Inflammatory macrophage treated with lipopolysaccharide for 4 hours (primary cell): ENCODE data around the gene PRKCG.

ENCODE experiments used
- DNase-seq: peaks from one replicate; pipeline ENCODE4 v3.0.0-alpha.2; 2020

The PRKCG gene

GRCh38 chr19:53872762-53873161 lies 9.2 kb upstream of the PRKCG start:
- DNase-seq: no peak

DNA sequence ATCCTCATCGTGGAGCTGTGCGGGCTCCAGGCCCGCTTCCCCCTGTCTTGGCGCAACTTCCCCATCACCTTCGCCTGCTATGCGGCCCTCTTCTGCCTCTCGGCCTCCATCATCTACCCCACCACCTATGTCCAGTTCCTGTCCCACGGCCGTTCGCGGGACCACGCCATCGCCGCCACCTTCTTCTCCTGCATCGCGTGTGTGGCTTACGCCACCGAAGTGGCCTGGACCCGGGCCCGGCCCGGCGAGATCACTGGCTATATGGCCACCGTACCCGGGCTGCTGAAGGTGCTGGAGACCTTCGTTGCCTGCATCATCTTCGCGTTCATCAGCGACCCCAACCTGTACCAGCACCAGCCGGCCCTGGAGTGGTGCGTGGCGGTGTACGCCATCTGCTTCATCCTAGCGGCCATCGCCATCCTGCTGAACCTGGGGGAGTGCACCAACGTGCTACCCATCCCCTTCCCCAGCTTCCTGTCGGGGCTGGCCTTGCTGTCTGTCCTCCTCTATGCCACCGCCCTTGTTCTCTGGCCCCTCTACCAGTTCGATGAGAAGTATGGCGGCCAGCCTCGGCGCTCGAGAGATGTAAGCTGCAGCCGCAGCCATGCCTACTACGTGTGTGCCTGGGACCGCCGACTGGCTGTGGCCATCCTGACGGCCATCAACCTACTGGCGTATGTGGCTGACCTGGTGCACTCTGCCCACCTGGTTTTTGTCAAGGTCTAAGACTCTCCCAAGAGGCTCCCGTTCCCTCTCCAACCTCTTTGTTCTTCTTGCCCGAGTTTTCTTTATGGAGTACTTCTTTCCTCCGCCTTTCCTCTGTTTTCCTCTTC lies 8.0 kb upstream of the PRKCG start:
- no peak for DNase-seq

GRCh38 chr19:53874606-53874990 lies 7.4 kb upstream of the PRKCG start:
- DNase-seq: no peak

DNA sequence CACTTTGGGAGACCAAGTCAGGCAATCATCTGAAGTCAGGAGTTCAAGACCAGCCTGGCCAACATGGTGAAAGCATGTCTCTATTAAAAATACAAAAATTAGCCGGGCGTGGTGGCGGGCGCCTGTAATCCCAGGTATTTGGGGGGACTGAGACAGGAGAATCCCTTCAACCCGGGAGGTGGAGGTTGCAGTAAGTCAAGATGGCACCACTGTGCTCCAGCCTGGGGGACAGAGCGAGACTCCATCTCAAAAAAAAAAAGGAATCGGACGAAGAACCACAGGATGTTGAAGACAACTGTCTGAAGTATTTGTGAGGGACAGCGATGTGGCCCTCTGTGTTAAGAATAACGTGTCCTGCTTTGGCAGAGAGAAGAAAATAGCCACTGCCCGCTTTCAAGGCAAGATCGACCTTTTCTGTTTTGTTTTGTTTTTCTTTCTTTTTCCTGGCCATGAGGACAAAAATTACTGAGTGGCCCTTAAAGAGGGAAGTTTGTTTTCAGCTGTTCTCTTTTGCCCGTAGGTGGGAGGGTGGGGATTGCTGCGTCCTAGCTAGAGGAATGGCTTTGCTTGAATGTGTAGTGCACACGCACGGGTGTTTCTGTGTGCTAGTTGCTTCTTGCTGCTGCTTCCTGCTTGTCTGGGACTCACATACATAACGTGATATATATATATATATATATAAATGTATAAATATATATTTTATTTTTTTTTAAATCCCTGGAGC lies 6.2 kb upstream of the PRKCG start:
- DNase-seq: peak; percentile 69

GRCh38 chr19:53876651-53877224 lies 5.3 kb upstream of the PRKCG start:
- DNase-seq: no peak

- peak; percentile 24 for DNase-seq
Measured at GRCh38 chr19:53877361-53877766, 4.6 kb upstream of the PRKCG start.

GRCh38 chr19:53878776-53879139 lies 3.2 kb upstream of the PRKCG start:
- no peak for DNase-seq

GRCh38 chr19:53879140-53880081 lies 2.6 kb upstream of the PRKCG start:
- peak; percentile 83 for DNase-seq

DNA sequence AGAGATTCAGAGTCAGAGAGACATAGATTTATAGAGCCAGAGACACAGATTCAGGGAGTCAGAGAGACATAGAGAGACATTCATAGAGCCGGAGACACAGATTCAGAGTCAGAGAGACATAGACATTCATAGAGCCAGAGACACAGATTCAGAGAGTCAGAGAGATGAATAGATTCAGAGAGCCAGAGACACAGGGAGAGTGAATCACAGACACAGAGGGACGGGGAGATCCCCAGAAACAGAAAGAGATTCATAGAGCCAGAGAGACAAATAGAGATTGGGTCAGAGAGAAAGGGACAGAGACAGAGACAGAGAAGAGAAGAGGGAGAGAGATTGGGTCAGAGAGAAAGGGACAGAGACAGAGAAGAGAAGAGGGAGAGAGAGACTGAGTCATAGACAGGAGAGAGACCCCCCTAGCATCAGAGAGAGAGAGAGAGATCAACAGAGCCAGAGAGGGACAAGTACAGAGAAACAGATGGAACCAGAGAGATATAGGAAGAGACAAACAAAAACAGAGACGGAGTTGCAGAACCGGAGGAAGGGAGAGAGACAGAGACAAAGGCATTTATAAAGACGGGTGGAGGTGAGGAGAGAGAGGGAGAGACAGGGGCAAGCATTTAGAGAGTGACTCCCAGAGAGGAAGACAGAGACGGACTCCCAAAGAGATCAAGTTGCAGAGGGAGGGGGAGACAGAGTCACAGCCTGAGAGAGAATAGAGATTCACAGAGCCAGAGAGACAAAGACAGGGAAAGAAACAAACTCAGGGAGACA lies 1.1 kb upstream of the PRKCG start:
- DNase-seq: peak; percentile 32

GRCh38 chr19:53882391-53883050 lies 524 bp downstream of the PRKCG start:
- no peak for DNase-seq

- no peak for DNase-seq
Measured at GRCh38 chr19:53883231-53883661, 1.2 kb downstream of the PRKCG start.

DNA sequence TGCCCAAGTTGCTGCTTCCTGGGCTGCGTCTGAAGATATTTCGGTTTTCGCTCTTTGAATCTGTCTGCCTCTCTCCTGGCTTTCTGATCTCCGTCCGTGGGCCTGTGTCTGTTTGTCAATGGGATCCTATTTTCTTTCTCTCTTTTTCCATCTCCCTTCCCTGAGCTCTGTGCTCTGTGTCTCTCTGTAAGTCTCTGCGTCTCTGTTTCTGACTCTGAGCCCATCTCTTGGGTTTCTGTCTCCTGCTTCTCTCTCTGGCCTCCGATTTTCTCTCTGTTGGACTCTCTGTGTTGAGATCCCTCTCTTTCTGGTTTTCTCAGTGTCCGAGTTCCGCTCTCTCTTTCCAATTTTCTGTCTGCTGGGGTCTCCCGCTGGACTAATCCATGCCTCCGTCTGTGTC lies 1.7 kb downstream of the PRKCG start:
- no peak for DNase-seq

- no peak for DNase-seq
Measured at GRCh38 chr19:53884256-53884655, 2.3 kb downstream of the PRKCG start.

DNA sequence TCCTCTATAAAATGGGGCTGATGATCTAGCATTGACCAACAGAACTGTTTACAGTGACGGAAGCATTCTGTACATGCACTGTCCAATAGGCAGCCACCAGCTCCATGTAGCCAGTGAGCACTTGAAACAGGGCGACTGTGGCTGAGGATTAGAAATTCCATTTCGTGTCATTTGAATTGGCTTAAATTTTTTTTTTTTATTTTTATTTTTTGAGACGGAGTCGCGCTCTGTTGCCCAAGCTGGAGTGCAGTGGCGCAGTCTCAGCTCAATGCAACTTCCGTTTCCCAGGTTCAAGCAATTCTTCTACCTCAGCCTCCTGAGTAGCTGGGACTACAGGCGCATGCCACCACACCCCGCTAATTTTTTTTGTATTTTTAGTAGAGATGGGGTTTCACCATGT lies 3.0 kb downstream of the PRKCG start:
- DNase-seq: no peak

DNA sequence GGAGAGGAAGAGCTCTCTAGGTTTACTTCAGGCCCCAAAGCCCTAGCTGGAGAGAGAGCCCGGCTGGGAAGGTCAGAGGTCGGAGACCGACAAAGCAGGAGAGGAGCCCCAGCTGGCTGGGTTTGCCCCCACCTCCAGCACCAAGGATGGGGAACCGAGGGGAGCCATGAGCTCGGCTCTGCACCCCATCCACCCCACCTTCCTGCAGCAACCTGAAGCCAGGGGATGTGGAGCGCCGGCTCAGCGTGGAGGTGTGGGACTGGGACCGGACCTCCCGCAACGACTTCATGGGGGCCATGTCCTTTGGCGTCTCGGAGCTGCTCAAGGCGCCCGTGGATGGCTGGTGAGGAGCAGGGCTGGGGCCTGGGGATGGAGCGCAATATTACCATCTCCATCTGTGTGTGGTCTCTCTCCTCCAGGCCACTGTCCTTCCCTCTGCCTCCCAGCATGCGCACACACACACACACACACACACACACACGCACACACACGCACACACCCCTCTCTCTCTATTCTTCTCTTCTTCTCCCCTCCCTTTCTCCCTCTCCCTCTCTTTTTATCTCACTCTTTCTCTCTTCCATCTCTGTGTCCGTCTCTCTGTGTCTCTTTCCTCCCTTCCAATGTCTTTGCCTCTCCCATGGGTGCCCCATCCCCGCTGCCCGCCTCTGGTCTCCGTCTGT lies 10.4 kb downstream of the PRKCG start:
- no peak for DNase-seq

- DNase-seq: no peak
Measured at GRCh38 chr19:53892981-53893325, 11.0 kb downstream of the PRKCG start.

DNA sequence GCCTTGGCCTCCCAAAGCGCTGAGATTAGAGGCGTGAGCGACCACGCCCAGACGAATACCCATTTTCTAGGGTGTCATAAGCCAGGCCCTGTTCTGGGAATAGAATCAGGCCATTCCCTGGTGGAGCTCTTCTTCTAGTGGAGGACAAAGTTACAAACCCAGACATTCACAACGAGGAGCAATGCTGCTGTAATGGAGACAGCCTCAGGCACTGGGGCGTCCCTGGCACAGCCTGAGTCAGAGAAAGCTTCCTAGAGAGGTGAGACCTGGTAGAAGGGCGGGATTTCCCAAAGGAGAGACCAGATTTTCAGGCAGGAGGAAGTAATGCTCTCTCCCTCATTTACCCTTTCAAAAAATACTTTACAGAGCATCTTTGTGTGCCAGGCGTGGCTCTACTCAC lies 12.7 kb downstream of the PRKCG start:
- DNase-seq: no peak

DNA sequence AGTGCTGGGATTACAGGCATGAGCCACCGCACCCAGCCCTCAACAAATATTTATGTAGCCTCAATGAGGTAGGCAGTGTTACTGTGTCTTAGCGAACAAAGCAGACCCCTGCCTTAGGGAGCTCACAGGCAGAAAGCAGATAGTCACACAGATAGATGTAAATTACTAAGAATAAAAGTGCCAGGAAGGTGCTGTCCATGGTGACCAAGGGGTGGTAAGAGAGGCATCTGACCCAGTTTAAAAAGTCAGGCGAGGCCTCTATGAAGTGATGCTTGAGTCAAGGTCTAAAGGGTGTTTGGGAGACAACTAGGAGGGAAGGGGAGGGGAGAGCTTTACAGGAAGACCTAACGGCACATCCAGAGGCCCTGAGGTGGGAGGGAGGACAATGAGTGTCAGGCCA lies 14.7 kb downstream of the PRKCG start:
- DNase-seq: no peak

- no peak for DNase-seq
Measured at GRCh38 chr19:53897459-53897858, 15.5 kb downstream of the PRKCG start.

GRCh38 chr19:53898166-53898565 lies 16.2 kb downstream of the PRKCG start:
- no peak for DNase-seq
